ENCODE measurements around the gene CEP83.

Gene CEP83

DNA sequence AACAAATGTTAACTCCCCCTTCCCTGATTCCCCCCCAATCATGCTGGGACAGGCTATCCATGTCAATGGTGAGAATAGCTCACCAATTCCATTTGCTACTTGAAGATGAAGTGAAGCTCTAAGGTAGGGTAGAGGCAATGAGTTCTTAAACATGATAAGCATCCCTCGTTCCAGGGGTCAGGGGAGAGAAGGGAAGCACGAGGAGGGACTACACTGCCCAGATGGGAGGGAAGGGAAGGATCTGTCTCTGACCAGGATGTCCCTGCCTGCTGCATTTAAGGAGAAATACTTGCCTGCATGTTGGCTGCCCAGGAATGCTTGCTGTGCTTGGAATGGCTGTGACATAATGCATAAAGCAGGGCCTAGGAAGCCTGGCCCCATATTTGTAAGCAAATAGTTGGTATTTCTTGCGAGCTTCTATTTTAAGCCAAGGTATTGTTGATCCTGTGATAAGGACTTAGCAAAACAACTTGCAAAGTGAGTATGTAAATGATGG is 155.1 kb downstream of the CEP83 start:
- DNase-seq, result no peak

DNA sequence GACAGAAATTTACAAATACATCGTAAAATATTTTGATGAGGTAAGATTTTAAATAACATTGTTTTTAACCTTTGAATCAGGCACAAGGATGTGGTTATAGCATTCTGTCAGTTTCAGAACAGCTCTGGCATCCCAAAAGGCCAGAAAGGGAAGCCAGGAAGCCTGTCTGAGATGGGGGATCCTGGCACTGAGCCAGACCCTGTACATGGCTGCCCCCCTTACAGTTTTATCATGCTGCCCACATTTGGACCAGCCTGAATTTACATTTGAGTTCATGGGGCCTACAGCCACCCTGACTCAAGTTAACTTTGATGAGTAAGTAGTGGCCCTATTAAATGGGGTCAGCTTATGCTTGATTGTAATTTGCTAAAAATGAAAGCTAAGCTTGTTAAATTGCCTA is 155.7 kb downstream of the CEP83 start:
- no peak for DNase-seq

DNA sequence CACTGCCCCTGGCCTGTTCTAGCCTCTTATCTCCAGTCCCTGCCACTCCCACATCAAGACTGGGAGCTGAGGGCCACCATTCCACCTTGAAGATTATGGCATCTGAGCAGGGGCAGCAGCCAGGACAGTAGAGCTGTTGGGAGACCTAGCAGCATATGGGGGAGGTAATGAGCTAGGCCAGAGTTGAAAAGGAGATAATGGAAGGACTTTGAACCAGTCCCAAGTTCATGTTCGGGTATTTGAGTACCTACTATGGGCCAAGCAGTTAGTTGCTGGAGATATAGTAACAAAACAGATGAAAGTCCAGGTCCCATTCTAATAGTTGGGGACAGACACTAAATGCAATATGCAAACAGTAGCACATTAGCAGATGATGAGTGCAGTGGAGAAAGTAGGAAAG is 159.8 kb downstream of the CEP83 start:
- DNase-seq, result no peak

DNA sequence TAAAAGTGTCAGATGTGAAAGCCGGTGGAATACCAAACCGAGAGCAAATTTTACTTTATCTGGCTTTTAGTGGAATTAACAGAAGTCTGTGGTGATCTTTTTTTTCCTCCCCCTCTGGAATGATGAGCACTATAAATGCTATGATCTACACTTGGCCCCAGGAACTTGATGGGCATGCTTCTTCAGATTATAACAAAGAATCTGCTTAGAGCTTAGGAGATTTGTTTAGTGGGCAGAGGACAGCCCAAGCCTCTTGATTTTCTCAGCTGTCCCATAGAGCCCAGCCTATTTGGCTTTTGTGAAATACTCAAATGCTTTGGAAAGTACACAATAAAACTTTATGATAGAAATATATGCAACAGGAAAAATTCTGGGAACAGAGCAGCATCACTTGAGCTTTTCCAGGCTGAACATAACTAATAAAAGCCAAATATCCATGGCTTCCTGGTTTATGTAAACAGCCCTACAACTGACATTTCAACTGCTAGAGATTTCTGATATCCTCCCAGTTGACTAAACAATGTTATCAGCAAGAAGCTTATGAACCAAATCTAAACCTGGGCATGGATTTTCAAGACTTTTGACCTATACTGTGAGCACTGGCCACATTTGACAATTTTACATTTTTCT is 161.7 kb downstream of the CEP83 start:
- DNase-seq, result no peak

DNA sequence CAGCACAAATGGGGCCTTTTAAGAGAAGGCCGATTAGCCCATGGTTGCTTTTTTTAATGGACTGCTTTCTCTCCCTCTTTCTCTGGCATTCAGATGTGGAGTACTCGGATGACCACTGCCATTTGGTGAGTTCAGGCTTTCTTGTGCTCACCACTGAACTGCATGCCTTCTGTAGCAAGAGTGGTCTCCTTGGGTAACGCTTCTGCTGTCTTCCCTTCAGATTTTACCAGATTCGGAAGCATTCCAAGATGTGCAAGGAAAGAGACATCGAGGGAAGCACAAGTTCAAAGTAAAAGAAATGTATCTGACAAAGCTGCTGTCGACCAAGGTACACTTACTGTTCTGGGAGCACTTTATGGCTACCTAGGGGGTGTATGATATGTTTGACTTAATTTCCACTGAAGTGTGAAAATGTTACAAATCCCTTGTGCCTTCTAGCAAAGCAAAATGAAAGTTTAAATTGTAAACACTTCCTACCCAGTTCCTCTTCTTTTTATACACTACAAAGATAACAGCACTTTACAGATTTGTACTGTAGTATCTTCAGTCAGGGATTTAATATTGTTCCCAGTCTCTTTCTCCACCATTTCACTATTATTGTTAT is 162.5 kb downstream of the CEP83 start:
- DNase-seq, result no peak

DNA sequence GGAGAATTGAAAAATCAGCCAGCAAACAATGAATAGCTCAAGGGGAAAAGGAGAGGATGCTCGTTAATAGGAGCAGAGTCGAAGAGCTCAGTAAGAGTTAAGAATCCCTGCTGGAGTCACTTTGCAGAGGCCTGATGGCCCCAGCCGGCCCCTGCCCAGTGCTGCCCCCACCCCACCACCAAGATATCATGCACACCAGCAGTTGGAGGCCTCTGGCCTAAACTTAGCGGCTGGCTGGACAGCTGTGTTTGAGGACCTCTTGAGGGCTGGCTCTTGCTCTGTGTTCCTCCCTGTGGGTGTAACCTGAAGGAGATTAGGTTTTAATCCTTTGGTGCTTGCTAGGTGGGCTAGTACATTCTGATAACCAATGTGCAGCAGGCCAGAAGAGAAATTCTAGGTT is 169.3 kb downstream of the CEP83 start:
- no peak for DNase-seq

DNA sequence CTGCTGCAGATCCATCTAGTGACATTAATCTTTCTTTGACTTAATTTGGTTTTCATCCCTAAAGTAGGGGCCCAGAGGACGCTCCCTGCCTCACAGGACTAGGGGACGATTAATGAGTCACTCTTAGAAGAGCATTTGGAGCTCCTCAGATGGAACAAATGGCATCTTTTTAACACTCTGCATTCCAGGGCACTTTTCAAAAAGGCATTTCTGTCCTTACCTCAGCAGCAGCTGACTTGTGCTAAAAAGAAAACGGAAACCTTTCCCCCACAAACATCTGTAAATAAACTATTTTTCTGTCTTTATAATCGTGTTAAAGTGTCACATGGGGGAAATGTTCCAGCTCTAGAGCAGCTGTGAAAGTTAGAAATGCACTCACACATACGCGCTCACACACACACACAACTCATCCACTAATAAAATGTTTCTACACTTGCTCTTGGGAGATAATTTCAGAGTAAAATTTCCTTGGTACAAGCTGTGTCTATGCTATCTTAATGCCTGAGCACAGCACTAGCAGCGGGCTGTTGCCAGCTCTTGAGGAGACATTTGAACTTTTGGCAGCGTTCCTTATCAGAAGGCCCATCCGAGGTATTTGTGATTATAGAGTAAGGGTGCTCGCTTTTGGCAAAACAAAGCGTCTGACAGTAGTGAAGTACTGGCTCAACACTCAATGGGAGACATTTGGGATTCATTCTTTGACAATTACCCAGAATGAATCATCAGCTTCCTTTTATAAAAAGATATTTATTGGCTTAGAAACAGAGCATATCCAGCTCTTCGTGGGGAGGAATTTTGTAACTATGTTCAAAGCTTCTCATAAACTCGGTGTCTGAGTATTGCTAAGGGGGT is 170.0 kb downstream of the CEP83 start:
- DNase-seq, result no peak

DNA sequence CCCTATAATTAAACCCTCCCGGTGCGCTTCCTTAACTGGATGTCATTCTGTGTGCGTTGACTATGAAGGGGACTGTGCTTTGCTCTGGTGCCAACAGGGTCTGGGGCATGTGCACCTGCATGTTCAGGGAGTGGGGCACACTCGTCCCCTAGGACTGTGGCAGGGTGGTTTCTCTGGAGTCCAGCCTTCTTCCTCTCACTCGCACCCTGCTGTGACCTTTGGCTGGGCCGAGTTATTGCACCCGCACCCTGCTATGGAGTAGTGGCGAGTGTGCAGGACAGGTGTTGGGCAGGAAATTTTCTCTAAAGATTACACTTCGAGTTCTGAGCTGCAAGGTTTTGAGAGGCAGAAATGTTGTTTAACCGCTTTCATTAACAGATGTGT is 172.4 kb downstream of the CEP83 start:
- no peak for DNase-seq

DNA sequence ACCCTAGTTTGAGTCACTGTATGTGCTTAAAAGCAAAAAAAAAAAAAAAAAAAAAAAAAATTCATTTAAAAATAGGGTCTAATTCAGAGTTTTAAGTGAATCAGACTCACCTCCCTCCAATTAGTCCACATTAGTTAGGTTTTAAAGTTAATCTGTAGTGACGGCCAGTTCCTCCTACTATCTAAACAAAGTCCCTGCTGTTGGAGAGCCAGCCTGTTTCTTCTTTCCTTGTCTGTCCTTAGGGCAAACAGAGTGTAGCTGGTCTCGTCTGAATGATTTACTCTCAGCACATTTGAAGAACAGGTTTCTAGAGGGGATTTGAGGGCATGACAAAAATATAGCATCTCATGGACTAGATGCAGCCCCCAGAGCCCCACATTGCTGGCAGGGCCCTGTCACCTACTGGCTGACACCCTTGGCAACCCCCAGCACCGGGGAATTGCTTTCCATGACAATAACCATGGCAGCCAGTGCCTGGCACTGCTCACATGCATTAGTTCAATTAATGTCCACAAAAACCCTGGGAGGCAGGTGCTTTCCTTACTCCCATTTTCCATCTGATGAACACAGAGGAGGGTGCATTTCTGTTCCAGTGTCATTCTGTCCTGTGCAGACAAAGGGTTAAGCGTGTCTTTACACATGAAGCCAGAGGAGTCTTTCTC is 173.0 kb downstream of the CEP83 start:
- DNase-seq, result no peak

DNA sequence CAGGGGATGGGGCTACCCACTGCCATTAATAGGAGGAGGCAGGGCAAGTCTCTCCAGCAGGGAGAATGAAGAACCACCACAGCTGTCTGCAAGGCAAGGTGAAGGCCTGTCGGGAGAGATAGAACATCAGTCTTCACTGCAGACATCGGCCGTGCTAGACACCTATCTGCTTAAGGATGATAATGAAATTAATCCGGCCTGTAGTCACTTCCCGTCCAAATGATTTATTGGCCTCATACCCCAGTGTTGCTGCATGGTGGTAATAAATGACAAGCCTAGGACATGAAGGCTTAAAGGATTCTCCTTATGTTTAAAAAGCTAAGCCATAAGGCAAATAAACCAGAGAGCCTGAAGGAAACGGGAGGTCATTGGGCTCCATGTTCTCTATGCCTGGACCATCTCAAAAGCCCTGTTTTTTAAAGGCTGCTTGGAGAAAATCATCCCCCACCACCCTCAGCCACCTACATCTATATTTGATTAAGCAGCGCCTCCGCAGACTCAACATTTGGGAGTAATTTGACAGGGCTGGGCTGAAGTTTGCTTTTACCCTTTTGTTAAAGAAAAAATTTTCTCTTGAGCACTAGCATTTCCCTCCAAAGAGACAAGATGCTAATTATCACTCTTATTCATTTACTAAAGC is 173.6 kb downstream of the CEP83 start:
- no peak for DNase-seq

DNA sequence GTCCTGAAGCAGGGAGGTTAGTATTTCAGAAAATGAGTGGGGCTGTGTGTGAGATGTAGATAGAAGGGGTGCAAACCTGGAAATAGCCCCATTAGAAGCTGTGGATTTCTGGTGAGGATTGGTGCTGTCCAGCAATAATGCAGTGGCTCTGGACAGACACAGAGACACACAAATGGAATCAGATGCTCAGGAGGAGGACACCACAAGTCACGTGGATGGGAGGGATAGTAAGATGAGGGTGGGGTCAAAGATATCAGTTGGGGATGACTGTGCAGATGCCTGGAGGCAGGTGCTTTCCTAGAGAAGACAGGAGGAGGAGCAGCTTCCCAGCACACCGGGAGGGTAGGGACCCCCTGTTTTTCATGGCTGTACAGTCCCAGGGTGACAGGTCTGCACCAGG is 174.8 kb downstream of the CEP83 start:
- no peak for DNase-seq

DNA sequence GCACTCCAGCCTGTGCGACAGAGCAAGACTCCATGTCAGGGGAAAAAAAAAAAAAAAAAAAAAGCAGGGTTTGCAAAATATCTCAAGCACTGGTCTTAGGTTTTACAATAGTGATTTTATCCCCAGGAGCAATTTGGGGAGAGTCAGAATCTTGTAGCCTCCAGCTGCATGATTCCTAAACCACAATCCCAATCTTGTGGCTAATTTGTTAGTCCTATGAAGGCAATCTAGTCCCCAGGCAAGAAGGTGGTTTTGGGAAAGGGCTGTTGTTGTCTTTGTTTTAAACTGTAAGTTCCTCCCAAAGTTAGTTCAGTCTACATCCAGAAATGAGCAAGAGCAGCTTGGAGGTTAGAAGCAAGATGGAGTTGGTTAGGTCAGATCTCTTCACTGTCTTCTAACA is 175.6 kb downstream of the CEP83 start:
- no peak for DNase-seq

DNA sequence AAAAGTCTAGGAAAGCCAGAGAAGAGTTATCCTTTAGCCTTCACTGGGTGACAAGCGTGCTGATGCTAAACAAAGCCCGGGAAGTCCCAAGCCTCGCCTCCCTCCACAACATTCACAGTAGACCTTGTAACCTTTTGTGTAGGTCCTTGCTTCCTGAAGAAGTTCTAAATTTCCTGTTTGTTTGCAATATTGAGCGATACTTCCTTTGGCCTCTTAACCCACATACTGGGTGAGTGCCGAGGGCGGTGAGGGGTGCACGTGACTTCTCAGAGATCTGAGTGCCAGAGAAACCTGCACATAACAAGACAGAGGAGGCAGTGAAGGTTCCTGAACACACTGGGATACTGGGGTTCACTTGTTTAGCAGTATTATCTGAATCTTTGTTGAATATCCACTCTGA is 177.0 kb downstream of the CEP83 start:
- DNase-seq, result no peak

DNA sequence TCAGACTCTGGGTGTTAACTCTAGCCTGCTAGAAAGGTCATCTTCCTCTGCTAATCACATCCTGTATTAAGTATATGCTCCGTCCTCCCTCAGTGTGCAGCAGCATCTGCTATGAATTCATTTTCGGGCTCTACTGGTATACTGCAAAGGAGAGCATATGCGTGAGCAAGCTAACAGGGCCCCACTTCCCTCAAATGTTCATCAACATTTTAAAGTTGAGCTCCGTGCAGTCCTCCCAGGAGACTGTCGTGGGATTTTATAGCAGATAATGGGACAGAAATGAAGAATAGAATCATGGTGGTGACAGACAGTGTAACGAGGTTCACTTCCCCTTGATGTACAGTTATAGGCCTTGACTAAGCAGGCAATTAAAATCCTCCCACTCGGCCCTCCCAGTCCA is 179.6 kb downstream of the CEP83 start:
- DNase-seq, result no peak

DNA sequence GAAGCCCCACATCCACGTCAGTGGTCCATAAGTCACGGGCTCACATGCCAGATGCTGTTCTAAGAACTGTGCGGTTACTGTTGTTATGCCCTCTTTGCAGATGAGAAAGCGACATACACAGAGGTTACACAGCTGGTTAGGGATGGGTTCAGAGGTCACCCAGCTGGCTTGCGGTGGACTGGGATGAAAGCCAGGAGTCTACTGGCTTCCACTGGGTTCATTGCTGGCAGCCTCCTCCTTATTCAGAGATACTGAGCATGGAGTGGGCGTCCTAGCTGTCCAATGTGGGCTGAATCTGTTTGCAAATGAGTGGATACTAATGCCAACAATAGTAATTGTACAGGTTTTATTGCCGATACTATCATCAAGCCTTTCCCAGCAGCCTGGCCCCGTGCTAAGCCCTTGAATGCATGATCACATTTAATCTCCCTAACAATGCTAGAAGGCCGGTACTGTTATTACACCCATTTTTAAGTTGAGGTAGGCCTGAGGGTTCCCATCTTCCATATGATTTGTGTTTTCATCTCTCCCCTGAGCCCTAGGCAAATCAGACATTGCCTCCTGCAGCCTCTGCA is 182.2 kb downstream of the CEP83 start:
- DNase-seq, result no peak

DNA sequence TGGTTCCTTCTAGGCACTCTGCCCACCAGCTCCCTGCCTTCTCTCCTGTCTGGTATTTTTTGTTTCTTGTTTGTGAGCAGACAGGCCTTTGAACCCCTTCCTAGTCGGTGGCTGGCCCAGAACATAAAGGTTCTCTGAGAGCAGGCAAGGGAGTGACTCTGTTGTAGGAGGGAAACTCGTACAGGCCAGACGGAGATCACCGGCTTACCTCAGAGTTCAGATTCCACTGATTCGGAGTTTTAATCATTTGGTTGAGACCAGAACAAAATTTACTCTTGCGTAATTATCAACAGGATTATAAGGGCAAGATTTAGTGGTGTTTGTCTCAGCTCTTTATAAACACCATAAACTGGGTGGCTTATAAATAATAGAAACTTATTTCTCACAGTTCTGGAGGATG is 182.9 kb downstream of the CEP83 start:
- DNase-seq, result no peak

DNA sequence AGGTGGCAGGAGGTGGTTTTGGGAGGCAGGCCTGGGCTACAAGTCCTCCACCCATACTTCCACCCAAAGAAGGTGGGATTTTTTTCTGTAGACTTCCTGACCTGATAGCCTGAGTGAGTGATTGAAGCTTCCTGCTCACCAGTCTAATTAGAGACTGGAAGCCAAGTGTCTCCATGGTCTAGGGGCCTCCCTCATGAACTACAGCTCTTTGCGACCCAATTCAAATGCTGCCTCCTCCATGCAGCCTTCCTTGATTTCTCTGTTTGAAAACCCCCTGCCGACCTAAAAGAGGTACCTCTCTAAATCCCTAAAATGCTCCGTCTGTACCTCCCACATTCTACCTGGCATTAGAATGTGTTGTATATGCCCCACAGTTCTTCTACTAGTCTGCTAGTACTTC is 186.4 kb downstream of the CEP83 start:
- no peak for DNase-seq

DNA sequence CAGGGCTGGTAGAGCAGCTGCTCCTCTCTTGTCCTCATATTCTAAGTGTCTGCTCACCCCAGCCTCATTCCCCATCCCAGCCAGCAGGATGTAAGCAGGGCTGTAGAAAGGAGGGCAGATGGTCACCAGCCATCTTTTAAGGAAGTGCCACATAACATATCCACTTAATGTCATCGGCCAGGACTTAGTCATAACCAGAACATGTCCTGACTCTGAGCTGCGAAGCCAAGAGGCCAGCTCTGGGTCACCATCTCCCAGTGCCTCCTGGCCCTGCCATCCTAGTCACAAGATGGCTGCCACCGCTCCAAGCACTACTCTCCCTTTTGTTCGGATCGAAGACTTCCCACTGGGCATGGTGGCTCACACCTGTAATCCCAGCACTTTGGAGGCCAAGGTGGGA is 187.4 kb downstream of the CEP83 start:
- no peak for DNase-seq

DNA sequence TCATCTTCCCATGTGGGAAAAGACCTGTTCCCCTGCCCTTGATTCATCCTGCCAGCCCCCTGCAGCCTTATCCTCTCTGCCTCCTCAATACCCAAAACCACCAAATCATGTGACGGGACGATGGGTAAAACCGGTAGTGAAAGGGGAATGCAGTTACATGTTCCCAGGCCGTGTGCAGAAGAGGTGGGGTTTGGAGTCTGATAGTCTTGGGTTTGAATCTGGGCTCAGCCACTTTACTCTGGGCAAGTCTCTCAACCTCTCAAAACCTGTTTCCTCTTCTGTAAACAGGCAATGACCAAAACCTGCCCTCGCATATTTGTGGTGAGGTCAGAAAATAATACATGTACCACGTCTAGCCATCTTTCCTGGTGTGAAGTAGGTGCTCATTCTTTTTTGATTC is 188.3 kb downstream of the CEP83 start:
- no peak for DNase-seq

DNA sequence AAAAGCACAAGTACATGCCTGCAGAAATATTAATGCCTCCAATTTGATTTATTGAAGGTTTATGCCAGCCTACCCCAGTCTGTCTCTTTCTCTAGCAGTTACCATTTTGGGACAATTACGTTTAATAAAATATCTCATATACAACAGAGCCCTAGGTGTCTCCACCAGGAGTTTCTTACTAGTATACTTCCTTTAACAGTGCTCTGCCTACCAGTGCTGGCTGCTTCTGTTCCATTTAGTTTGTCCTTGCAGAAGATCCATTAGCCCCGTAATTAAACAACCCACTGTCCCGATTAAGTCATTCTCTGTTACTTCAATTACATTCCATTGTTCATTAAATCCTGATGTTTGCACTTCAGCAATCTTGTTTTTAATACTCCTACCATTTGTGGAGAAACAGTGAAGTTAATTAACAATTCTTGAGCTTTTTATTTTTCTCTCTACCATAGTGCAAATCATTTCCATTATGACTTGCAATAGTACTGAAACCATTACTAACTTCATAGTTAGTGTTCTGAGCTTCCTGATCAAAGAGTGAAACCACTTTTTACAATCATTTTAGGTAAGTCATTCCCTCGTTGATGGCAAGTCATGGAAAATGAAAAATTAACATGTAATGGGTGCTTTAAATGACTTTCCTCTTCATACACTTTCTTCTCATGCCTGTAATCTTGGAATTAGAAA is 190.2 kb downstream of the CEP83 start:
- no peak for DNase-seq

DNA sequence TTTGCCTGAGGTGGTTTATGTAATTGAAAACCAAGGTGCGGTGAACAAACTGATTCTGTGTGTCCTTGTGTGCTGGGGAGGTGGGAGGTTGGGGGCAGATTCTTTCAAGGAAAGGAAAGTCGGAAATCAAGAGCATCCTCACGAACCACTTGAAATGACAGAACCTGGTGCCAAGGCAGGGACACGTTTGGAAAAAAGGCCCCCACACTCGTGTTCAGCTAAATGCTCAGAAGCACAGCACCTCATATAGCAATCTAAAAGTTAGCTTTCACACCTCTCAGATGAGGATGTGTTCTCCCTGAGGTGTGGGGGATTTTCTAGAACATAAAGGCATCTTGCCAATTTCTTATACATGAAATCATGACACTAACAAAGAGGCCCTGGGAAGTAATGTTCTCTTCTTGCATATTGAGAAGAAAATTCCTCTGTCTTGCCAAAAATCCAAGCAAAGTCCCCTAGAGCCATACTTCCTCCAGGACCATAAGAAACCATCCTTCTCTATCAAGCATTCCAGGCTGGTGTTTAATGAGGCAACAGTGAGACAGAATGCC is 191.7 kb downstream of the CEP83 start:
- no peak for DNase-seq

DNA sequence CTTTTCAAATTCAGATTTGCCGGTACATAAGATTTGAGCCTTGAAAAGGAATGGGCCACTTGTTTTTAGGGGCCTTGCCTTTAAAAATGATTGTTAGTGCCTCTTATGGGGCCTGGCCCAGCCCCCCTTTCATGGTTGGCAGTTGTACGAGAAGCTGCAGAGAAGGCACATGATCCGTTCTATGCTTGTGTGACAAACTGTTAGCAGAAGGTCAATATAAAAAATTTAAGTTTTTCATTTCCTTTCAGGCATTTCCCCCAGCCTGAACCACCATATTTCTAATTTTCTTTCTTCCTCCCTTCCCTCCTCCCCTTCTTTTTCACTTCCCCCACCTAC is 192.2 kb downstream of the CEP83 start:
- no peak for DNase-seq
